B cell (primary cell): ENCODE measurements around the gene ARL6IP4. TPM values are rescaled to one million over a fixed set of nuclear protein-coding genes. Genes with fewer than 3 reads are reported as not detected.

ENCODE experiments used
- ATAC-seq: fragments of 200-7000 bp; cut with Tn5 transposase; one replicate; pipeline ENCODE4 v1.10.0; 2021; ENCODE audit warnings: low read depth, mild to moderate bottlenecking, moderate number of reproducible peaks, moderate library complexity
- CTCF ChIA-PET: fragments of 350-600 bp; sonication (Branson Sonifier 250); formaldehyde crosslinking; loops from one replicate; lab custom pipeline; 2021; ENCODE audit warnings: antibody characterized with exemption, inconsistent platforms; lab: Charles Lee
- POLR2A ChIA-PET: fragments of 350-600 bp; sonication (Branson Sonifier 250); formaldehyde crosslinking; loops from one replicate; lab custom pipeline; 2021; ENCODE audit warnings: antibody characterized with exemption; lab: Charles Lee
- DNase-seq: peaks from one replicate; pipeline ENCODE4 v3.0.0; 2013
- H2AFZ ChIP-seq: 2 replicates; pipeline ENCODE4 v1.6.1; 2012; ENCODE audit warnings: mild to moderate bottlenecking, low read depth, low read length; ENCODE audit not compliant: insufficient read depth, poor library complexity, severe bottlenecking
- H3K27ac ChIP-seq, 2 donors: 1 replicate in 1 of 2; 2 replicates in 1 of 2; pipeline ENCODE4 v1.5.1; 2012 to 2013; ENCODE audit warnings: low read length in 2 of 2, mild to moderate bottlenecking in 2 of 2, moderate library complexity in 1 of 2
- H3K27me3 ChIP-seq, 4 experiments: fragments of 200-600 bp in 1 of 4; sonication (generic) in 1 of 4; replicated peaks in 1 of 4; 1 replicate in 2 of 4; 2 replicates in 2 of 4; pipeline versions ENCODE4 v1.6.1 to v1.7.0; 2013 to 2016; ENCODE audit warnings: low read length in 3 of 4, mild to moderate bottlenecking in 2 of 4, mixed read lengths in 1 of 4, moderate library complexity in 1 of 4; ENCODE audit not compliant: insufficient read depth in 4 of 4, control insufficient read depth in 3 of 4; ENCODE audit errors: control extremely low read depth in 1 of 4
- H3K36me3 ChIP-seq, 2 experiments: replicated peaks in 1 of 2; 1 replicate in 1 of 2; 2 replicates in 1 of 2; pipeline versions ENCODE4 v1.6.1 to v1.7.1; 2013; ENCODE audit warnings: low read length in 1 of 2; ENCODE audit not compliant: insufficient read depth in 2 of 2, control insufficient read depth in 1 of 2; ENCODE audit errors: control extremely low read depth in 1 of 2, extremely low read depth in 1 of 2
- H3K4me1 ChIP-seq, 2 donors: fragments of 200-600 bp in 1 of 2; sonication (generic) in 1 of 2; 1 replicate in 1 of 2; 2 replicates in 1 of 2; pipeline versions ENCODE4 v1.5.1 to v1.6.1; 2013 to 2017; ENCODE audit warnings: low read length in 2 of 2; ENCODE audit not compliant: control insufficient read depth in 2 of 2, insufficient read depth in 2 of 2
- H3K4me2 ChIP-seq: replicated peaks from 2 replicates; pipeline ENCODE3; 2012; ENCODE audit warnings: mild to moderate bottlenecking, low read depth, low read length; ENCODE audit not compliant: poor library complexity, severe bottlenecking
- H3K4me3 ChIP-seq, 5 experiments: fragments of 200-600 bp in 1 of 5; sonication (generic) in 1 of 5; 1 replicate in 3 of 5; 2 replicates in 2 of 5; pipeline versions ENCODE4 v1.5.1 to v1.7.0; 2011 to 2016; ENCODE audit warnings: low read length in 4 of 5, mild to moderate bottlenecking in 4 of 5, low read depth in 2 of 5, control low read depth in 1 of 5, moderate library complexity in 1 of 5; ENCODE audit not compliant: insufficient read depth in 1 of 5; ENCODE audit errors: control extremely low read depth in 1 of 5, extremely low read depth in 1 of 5
- H3K79me2 ChIP-seq: fragments of 200-600 bp; sonication (generic); one replicate; pipeline ENCODE4 v1.6.0; 2016; ENCODE audit warnings: low read length; ENCODE audit not compliant: control insufficient read depth, insufficient read depth
- H3K9ac ChIP-seq: fragments of 200-600 bp; sonication (generic); 2 replicates; pipeline ENCODE4 v1.6.1; 2017; ENCODE audit warnings: mild to moderate bottlenecking, low read length, moderate library complexity
- H3K9me3 ChIP-seq, 3 donors: one replicate each; pipeline versions ENCODE4 v1.6.1 to v1.7.1; 2013; ENCODE audit warnings: low read length in 2 of 3; ENCODE audit not compliant: control insufficient read depth in 2 of 3, insufficient read depth in 1 of 3; ENCODE audit errors: control extremely low read depth in 1 of 3
- H4K20me1 ChIP-seq: 2 replicates; pipeline ENCODE4 v1.6.0; 2012; ENCODE audit warnings: mild to moderate bottlenecking, low read length; ENCODE audit not compliant: insufficient read depth, control insufficient read depth, poor library complexity, severe bottlenecking
- H3K27ac Mint-ChIP-seq: one replicate; pipeline ENCODE4 v1.8.0; 2021; ENCODE audit warnings: mixed read lengths
- H3K27me3 Mint-ChIP-seq: one replicate; pipeline ENCODE4 v1.8.0; 2021; ENCODE audit warnings: mixed read lengths
- H3K4me1 Mint-ChIP-seq: one replicate; pipeline ENCODE4 v1.8.0; 2021; ENCODE audit warnings: mixed read lengths
- H3K4me3 Mint-ChIP-seq: one replicate; pipeline ENCODE4 v1.8.0; 2021; ENCODE audit warnings: mixed read lengths
- H3K9me3 Mint-ChIP-seq: one replicate; pipeline ENCODE4 v1.8.0; 2022; ENCODE audit warnings: mixed read lengths; ENCODE audit not compliant: insufficient read depth
- CTCF ChIP-seq: fragments of 200-600 bp; IDR thresholded peaks from one replicate; pipeline ENCODE4 v1.8.0; 2022; ENCODE audit warnings: antibody characterized with exemption, mild to moderate bottlenecking
- EZH2 ChIP-seq: IDR thresholded peaks from 2 replicates; pipeline ENCODE4 v1.6.1; 2012; ENCODE audit warnings: borderline replicate concordance, low read depth, mild to moderate bottlenecking, moderate library complexity, low read length; ENCODE audit not compliant: insufficient read depth, poor library complexity, severe bottlenecking
- WGBS: methylation state at CpG from one replicate; pipeline ENCODE4 v1.1.5; 2013; ENCODE audit warnings: missing lambda C conversion rate; ENCODE audit not compliant: insufficient coverage; 5-methylcytosine and 5-hydroxymethylcytosine counted together
- intact Hi-C: fragments of 100-400 bp; cut with micrococcal nuclease; formaldehyde crosslinking; loops from one replicate; pipeline ENCODE4 v1.10.0; 2022
- polyA plus RNA-seq: library from polyadenylated mRNA; depleted of rRNA; stranded (reverse); fragments of >200 nt; gene quantifications from 2 replicates; pipeline ENCODE4 v1.2.3, GENCODE V29; 2012
- total RNA-seq, 2 donors: library from RNA; stranded (reverse); fragments of 120-200 nt in 1 of 2; gene quantifications; 1 replicate in 1 of 2; 2 replicates in 1 of 2; pipeline versions ENCODE4 v1.2.3 to v1.2.4, GENCODE V29; 2013 to 2022

The ARL6IP4 gene
- total and polyA plus RNA-seq, 2 donors (not counting 1 experiment from before 2014, with no cell fraction given) = 165 to 274 TPM

GRCh38 chr12:122977153-122977552, 3.3 kb upstream of the ARL6IP4 start:
- 94% methylated on average over 5 of the region's 6 CpGs for WGBS
- TF ChIP-seq CTCF = no peak
- no peak for TF ChIP-seq EZH2
- H3K9me3 ChIP-seq = no peaks in the 10 kb centered on the region
- no peak for ATAC-seq
- POLR2A ChIA-PET = interaction anchor here (0.6 kb wide), 1 partner anchor 264 kb away, joined by 5 read pairs; no protein-coding TSS in a partner anchor
- CTCF ChIA-PET = no interaction called here
- no peaks in the 10 kb centered on the region for H3K27me3 ChIP-seq
- peaks cover 34 to 54% of the 10 kb centered on the region in 2 donors for H3K4me1 ChIP-seq
- Mint-ChIP-seq H3K9me3 (no peaks in the 10 kb centered on the region), H3K4me3 (peak overlapping the region; percentile 100), H3K27me3 (no peaks in the 10 kb centered on the region), H3K27ac (no peak overlapping the region), H3K4me1 (peaks cover 48% of the 10 kb centered on the region)
- H3K4me2 ChIP-seq = no peak overlapping the region
- peaks cover 40% of the 10 kb centered on the region for H4K20me1 ChIP-seq
- H3K9ac ChIP-seq = no peak overlapping the region
- no peak for DNase-seq
- H3K4me3 ChIP-seq = no peak overlapping the region
- no peak overlapping the region for H3K27ac ChIP-seq
- H2AFZ ChIP-seq = no peak overlapping the region
- peaks cover 0 to 26% of the 10 kb centered on the region in 2 experiments for H3K36me3 ChIP-seq
- H3K79me2 ChIP-seq = peaks cover 61% of the 10 kb centered on the region
- intact Hi-C loops = no loop called here

GRCh38 chr12:122977655-122978392, 2.7 kb upstream of the ARL6IP4 start:
- peaks cover 39 to 61% of the 10 kb centered on the region in 2 donors for H3K4me1 ChIP-seq
- TF ChIP-seq EZH2 (no peak), CTCF (no peak)
- no peaks in the 10 kb centered on the region for H3K9me3 ChIP-seq
- peak overlapping the region; percentile 74 for H3K27ac Mint-ChIP-seq
- peaks cover 53% of the 10 kb centered on the region for H3K4me1 Mint-ChIP-seq
- ChIA-PET POLR2A (no interaction called here), CTCF (no interaction called here)
- no peaks in the 10 kb centered on the region for H3K27me3 ChIP-seq
- no peak overlapping the region for H3K9ac ChIP-seq
- H3K4me3 Mint-ChIP-seq = peak overlapping the region; percentile 100
- H3K79me2 ChIP-seq = peaks cover 66% of the 10 kb centered on the region
- ATAC-seq = no peak
- no peak overlapping the region for H3K4me3 ChIP-seq
- no peak overlapping the region for H3K4me2 ChIP-seq
- peaks cover 0 to 33% of the 10 kb centered on the region in 2 experiments for H3K36me3 ChIP-seq
- 96% methylated on average over 4 of the region's 9 CpGs for WGBS
- no peak for DNase-seq
- intact Hi-C loops = no loop called here
- peaks cover 47% of the 10 kb centered on the region for H4K20me1 ChIP-seq
- no peaks in the 10 kb centered on the region for H3K27me3 Mint-ChIP-seq
- H3K9me3 Mint-ChIP-seq = no peaks in the 10 kb centered on the region
- H2AFZ ChIP-seq = no peak overlapping the region
- no peak overlapping the region for H3K27ac ChIP-seq
